ENCODE measurements around the gene APOC4.
A peak's percentile ranks its signal among the peaks of the same experiment; 100 is the strongest.
"Not testable (repeated sequence)": the region's sequence is repeated elsewhere in the genome, so short reads cannot be mapped to it uniquely, and the experiment has no call there.

Gene APOC4

DNA sequence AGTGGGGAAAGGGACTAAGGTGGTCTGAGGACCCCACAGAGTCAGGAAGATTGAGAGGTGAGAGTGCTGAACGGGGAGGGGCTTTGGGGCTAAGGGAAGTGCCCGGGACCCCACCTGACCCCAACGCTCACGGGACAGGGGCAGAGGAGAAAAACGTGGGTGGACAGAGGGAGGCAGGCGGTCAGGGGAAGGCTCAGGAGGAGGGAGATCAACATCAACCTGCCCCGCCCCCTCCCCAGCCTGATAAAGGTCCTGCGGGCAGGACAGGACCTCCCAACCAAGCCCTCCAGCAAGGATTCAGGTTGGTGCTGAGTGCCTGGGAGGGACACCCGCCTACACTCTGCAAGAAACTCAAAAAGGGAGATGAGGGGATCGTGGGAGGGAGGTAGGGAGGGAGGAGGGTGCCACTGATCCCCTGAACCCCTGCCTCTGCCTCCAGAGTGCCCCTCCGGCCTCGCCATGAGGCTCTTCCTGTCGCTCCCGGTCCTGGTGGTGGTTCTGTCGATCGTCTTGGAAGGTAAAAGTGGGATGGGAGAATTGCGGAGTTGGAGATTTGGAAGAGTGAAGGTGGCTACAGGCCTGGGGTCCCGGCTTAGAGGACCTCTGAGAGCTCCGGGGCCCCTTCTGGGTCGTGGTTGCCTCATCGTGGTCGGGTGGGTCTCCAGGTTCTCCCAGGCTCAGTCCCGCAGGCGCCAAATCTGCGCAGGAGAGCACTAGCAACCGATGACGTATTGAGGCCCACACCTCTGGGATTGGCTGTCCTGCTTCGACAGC lies 27.4 kb upstream of the APOC4 start, which contains the start of gene APOC1:
Gene APOC1, plus strand, starts transcription at position 176 of the 774 bp plus-strand sequence. Its CDS starts 284 bp downstream, at position 460.
- peak; percentile 89 for DNase-seq (ENCODE audit: low spot score)

GRCh38 chr19:44924243-44924725 lies 17.8 kb upstream of the APOC4 start:
- DNase-seq (ENCODE audit: low spot score) = no peak

DNA sequence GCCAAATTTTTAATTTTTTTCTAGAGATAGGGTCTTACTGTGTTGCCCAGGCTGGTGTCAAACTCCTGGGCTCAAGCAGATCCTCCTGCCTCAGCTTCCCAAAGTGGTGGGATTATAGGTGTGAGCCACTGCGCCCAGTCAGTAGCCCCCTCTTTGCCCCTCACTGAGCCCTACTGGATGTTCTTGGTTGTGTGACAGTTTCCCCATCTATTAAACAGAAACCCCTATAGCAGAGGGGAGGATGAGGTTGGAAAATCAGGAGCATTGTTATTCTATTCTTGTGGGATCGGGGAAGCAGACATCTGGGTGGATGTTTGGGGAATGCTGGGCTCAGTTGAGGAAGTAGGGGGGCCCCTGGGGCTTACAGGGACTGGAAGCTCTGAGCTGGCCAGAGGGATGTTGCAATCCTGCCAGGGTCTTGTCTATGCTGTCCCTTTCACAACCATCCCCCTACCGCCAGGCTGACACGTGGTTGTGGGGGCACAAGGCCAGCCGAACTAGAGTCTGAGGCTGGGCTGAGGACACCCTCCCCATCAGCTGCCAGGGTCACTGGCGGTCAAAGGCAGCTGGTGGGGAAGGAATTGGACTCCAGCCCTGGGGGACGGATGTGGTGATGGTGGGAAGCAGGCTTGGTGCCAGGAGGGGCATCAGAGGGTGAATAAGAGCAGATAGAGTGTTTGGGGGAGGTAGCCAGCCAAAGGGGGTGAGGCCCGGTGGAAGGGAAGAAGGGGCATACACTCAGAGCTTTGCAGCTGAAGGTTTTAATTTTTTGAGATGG lies 16.7 kb upstream of the APOC4 start:
- DNase-seq (ENCODE audit: low spot score) = no peak

DNA sequence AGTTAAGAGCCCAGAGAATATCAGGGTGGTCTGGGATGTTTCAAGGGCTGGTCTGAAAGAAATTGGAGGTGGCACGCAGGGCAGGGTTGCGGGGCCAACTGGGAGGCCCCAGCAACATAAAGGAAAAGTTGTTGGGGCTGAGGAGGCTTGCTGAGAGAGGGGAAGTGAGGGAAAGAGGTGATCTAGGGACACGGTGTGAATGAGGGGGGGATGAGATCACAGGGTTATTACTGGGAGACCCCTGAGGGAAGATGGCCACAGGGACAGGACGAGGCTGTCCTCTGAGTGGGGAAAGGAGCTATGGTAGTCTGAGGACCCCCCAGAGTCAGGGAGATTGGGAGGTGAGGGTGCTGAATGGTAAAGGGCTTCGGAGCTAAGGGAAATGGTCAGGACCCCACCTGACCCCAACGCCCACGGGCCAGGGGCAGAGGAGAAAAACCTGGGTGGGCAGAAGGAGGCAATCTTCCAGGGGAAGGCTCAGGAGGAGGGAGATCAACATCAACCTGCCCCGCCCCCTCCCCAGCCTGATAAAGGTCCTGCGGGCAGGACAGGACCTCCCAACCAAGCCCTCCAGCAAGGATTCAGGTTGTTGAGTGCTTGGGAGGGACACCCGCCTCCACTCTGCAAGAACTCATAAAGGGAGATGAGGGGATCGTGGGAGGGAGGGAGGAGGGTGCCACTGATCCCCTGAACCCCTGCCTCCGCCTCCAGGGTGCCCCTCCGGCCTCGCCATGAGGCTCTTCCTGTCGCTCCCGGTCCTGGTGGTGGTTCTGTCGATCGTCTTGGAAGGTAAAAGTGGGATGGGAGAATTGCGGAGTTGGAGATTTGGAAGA lies 15.6 kb upstream of the APOC4 start:
- DNase-seq (ENCODE audit: low spot score) = not testable (repeated sequence)

GRCh38 chr19:44927746-44928145 lies 14.3 kb upstream of the APOC4 start:
- DNase-seq (ENCODE audit: low spot score) = no peak

DNA sequence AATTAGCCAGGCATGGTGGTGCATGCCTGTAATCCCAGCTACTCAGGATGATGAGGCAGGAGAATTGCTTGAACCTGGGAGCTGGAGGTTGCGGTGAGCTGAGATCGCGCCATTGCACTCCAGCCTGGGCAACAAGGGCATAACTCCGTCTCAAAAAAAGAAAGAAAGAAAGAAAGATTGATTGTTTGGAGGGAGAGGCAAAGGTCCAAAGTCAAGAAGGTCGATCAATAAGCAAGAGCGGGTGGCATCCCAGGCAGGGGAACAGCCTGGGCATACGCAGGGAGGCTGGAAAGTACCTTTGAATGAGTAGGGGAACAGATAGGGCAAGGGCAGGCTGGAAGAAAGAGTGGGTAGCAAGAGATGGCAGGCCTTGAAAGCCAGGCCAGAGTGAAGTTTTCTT lies 11.9 kb upstream of the APOC4 start:
- DNase-seq (ENCODE audit: low spot score) = no peak

DNA sequence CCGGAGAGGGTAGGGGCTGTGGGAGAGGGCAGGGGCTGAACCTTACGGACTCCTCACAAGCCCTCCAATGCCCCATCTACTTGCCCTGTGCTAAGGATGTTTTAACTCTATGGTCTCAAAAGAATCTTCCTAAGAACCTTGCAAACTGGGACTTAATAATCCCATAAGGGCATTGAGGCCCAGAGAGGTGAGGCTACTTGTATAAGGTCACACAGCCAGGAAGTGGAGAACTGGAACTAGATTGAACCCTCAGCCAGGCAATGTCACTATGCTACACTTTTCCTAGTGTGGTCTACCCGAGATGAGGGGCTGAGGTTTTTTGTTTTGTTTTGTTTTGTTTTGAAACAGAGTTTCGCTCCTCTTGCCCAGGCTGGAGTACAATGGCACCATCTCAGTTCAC lies 10.5 kb upstream of the APOC4 start:
- DNase-seq (ENCODE audit: low spot score) = no peak

DNA sequence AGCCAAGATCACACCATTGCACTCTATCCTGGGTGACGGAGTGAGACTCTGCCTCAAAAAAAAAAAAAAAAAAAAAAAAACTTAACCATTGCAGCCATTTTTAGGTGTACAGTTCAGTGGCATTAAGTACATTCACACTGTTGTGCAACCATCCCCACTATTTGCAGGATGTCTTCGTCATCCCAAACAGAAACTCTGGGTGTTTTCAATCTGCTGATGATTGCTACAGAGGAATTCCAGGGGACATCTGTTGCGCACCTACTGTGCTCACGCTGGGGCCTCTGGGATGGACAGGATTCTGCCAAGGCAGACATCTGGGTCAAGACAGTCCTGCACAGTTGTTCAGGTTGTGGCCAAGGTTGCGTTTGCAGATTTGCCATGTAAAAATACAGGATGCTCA lies 2.4 kb upstream of the APOC4 start:
- DNase-seq (ENCODE audit: low spot score) = no peak

DNA sequence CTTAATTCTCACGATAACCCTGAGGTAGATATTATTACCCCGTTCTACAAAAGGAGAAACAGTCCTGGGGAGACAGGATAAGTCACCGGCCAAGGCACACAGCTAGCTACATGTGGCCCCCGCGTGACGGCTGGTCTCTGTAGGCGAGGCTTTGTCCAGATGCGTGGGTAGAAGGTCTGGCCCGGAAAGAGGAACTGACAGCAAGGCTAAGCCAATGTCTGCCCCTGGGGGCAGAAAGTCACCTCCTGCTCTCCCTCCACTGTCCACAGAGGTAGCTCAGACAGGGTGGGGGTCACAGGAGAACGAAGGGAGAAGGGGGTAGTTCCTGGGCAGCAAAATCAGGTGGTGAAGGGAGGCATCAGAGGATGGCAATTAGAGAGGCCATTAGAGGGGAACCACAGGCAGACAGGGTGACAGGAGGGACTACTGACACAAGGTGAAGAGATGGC lies 1.8 kb downstream of the APOC4 start:
- no peak for DNase-seq (ENCODE audit: low spot score)

- DNase-seq (ENCODE audit: low spot score) = no peak
These were observed 5.1 kb downstream of the APOC4 start for GRCh38 chr19:44947041-44947581.

DNA sequence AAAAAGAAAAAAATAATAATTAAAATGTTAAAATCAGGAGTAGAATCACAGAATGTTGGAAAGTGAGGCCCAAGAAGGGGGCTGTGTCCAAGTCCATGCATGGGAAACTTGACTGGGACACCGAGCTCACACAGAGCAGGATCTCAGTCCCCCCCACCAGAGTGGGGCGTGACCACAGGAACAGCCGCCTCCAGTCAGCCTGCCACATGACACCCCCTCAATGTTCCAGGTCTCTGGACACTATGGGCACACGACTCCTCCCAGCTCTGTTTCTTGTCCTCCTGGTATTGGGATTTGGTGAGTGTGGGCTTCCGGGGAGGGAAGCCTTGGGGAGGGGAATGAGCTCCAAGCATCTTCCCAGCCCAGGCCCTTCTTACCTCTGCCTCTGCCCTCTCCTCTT lies 6.2 kb downstream of the APOC4 start:
- DNase-seq (ENCODE audit: low spot score) = no peak

DNA sequence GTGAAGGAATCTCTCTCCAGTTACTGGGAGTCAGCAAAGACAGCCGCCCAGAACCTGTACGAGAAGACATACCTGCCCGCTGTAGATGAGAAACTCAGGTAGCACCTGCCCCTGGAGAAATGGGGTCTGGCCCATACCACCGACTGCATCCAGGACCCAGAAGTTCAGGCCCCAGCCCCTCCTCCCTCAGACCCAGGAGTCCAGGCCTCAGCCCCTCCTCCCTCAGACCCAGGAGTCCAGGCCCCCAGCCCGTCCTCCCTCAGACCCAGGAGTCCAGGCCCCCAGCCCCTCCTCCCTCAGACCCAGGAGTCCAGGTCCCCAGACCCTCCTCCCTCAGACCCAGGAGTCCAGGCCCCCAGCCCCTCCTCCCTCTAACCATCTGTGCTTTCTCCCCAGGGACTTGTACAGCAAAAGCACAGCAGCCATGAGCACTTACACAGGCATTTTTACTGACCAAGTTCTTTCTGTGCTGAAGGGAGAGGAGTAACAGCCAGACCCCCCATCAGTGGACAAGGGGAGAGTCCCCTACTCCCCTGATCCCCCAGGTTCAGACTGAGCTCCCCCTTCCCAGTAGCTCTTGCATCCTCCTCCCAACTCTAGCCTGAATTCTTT lies 6.8 kb downstream of the APOC4 start:
- no peak for DNase-seq (ENCODE audit: low spot score)

DNA sequence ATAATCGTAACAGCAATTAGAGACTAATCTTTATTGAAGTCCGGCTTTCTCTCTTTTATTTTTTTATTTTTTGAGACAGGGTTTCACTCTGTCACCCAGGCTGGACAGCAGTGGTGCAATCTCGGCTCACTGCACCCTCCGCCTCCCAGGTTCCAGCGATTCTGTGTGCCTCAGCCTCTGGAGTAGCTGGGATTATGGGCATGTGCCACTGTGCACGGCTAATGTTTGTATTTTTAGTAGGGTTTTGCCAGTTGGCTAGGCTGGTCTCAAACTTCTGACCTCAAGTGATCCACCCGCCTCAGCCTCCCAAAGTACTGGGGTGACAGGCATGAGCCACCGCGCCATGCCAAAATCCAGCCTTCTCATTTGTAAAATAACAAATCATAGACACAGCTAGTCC lies 7.5 kb downstream of the APOC4 start:
- DNase-seq (ENCODE audit: low spot score) = no peak

DNA sequence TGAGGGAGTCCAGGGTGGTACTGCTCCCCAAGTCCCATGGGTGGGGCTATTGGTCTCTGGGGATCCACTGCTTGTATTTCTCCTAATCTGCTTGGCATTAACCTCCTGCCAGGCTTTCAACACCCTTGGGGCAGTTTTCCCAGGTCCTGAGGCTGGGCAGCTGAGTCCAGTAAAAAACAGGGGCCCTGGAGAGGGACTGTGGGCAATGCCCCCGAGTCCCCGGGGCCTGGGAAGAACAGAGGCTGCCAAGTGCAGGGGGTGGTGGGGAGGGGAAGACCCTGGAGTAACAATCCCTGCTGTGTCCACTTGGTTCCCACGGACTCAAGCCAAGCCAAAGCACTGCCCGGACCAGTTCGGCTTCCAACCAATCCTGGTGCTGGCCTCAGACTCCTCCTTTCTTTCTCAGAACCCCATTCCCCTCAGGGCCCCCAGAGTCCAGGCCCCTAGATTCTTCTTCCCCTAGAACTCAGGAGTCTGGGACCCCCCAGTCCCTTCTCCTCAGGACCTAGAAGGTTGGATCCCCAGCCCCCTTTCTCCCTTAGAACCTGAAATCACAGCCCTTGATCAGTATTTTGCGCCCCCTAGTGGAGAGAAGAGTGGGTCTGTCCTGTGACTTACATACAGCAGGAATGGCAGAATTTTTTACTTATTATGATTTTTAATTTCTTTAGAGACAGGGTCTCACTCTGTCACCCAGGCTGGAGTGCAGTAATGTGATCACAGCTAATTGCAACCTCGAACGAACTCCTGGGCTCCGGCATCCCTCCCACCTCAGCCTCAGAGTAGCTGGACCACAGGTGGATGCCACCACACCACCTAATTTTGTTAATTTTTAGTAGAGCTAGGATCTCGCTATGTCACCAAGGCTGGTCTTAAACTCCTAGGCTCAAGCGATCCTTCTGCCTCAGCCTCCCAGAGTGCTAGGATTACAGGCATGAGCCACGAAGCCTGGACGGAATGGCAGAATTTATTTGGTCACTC lies 9.4 kb downstream of the APOC4 start:
- peak; percentile 80 for DNase-seq (ENCODE audit: low spot score)

GRCh38 chr19:44954278-44954648 lies 12.2 kb downstream of the APOC4 start:
- no peak for DNase-seq (ENCODE audit: low spot score)

- peak; percentile 97 for DNase-seq (ENCODE audit: low spot score)
These were observed 12.8 kb downstream of the APOC4 start, which contains the start of gene CLPTM1 for GRCh38 chr19:44954649-44955504. TSS of gene CLPTM1 (plus strand) at chr19:44955380. CDS start at chr19:44955396, 16 bp downstream.

DNA sequence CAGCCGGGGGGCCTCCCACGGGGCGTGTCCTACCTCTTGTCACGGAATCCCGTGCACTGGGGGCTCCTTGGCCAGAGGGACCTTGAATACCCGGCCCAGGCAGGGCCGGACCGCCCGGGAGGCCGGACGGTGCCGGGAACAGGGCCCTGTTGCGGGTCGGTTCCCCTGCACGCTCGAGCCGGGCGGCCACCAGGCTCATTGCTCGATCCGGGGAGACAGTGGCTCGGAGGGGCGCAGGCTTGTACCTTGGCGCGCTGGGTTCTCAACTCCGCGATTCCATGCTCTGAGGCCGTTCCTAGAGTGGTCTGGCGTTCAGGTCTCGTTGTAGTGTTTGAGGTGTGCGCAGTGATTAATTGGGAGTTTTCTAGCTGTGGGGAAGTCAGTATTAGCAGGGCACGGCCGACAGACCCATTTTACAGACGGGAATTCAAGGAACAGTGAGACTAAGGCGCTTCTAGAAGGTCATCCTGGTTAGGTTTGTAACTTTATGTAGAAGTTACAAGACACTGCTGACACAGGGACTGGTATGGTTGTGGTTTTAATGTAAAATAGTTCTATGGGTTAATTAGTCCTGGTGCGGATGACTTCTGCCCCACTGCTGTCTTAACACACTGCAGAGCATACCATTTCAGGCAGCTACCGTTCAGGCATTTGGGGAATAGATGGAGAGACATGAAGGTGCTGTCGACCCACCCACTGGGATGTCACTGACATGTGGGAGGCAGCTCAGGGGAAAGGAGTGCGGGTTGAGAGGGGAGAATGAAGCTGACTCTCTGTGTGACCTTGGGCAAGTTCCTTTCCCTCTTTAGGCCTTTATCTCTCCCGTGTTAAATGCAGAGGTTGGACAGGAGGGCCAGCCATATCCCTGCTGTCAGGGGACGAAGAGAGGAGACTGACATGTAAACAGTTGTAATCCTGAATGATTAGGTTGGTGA lies 13.7 kb downstream of the APOC4 start:
- peak; percentile 41 for DNase-seq (ENCODE audit: low spot score)

GRCh38 chr19:44957526-44957925 lies 15.5 kb downstream of the APOC4 start:
- DNase-seq (ENCODE audit: low spot score) = no peak
